Suppressor macrophage treated with lipopolysaccharide for 4 hours (primary cell): ENCODE measurements around the gene NUP107.

Experiments used
- DNase-seq: peaks from one replicate; pipeline ENCODE4 v3.0.0-alpha.2; 2020

The NUP107 gene

GRCh38 chr12:68776976-68777610 is 90.3 kb downstream of the NUP107 start:
- DNase-seq = no peak

GRCh38 chr12:68779280-68779679 is 92.5 kb downstream of the NUP107 start:
- DNase-seq = no peak

DNA sequence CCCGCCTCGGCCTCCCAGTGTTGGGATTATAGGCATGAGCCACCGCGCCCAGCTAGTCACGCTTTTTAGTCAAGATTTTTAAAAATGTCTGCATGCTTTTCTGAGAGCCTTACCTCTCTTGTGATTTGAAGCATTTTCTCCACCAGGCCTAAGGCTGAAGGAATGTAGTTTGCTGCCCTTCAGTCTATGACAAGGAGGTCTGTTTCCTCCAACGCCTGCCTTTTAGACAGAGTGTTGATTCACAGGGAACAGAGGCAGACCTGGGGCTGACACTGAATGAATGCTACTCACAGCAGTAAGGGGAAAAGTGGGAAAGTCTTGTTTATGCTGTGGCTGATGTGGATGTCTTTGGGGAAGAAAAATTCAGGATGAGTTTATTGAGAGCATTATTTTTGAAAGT is 94.0 kb downstream of the NUP107 start:
- DNase-seq = no peak

GRCh38 chr12:68781728-68782127 is 95.0 kb downstream of the NUP107 start:
- DNase-seq = no peak

DNA sequence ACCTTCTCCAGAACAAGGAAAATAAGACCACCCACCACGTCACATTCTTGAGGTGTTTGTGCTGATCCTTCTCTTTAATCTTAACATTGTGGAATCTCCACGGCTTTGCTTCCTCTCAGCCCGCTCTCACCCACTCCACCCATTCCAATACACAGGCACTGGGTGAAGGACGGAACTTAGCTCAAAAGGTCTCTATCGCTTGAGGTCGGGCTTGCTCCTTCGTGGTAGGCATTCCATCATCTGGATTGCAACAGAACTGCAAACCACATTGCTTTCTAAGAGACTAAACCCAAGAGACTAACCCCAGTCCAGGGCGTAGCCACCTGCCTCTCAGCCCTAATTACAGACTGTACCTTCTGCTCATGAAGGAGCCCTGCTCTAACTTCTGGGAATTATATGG is 97.2 kb downstream of the NUP107 start:
- peak; percentile 85 for DNase-seq

DNA sequence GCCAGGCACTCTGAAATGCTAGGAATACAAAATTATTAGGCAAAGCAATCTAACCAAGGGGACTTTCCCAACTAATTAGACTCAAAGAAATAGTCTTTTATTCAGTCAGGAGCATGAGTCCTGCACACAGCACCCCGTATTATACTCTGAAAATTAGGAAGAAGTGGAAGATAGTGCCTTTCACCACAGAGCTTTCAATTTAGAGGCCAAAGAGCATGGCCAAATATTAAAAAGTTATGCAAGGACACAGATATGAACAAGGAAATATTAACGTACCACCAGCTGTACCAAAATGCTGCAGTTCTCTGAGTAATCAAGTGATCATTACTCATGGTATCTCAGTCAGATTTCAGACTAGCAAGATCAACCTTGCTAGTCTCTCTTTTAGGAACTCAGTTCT is 98.6 kb downstream of the NUP107 start:
- DNase-seq = peak; percentile 88

DNA sequence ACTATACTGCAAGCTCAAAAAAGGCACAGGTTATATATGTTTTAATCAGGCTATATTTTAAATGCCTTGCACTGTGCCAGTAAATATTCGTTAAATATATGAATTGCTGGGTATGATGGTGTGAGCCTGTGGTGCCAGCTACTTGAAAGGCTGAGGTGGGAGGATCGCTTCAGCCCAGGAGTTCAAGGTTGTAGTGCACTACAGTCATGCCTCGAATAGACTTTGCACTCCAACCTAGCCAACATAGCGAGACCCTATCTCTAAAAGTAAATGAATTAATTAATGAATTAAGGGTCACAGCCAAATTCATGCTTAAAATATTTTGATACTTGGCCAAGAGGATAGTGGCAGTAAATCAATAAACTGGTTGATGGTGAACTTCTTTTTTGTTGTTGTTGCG is 99.0 kb downstream of the NUP107 start:
- no peak for DNase-seq

DNA sequence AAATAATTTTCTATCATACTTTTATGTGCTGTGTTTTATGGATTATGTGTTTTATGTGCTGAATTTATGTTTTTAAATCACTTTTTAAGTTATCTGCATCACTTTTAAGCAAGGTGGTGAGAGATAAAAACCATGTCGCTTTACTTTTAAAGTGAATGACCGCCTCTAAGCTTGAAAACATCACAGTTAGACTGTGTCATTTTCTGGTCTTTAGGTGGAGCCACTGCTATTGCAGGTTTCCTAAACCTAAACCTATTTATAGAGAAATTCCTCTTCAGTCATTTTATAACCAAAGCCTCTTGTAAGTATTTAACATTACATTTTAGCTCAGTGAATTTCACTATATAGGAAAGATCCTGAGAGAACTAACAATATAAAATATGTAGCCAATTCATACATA is 100.2 kb downstream of the NUP107 start:
- DNase-seq = no peak

DNA sequence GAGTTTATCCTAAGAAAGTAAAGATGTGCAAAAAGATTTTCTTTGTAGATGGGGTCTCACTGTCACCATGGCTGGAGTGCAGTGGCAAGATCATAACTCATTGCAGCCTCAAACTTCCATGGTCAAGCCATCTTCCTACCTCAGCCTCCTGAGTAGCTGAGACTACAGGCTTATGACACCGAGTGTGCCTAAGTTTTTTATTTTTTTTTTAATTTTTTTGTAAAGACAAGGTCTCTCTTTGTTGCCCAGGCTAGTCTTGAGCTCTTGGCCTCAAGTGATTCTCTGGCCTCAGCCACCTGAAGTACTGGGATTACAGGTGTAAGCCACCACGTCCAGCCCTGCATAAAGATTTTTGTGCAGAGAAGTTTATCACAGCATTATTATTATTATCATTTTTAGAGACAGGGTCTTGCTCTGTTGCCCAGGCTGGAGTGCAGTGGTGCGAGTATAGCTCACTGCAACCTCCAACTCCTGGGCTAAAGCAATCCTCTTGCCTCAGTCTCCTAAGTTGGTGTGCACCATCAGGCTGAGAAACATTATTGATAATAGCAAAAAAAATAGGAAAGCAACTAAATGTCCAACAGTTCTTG is 101.9 kb downstream of the NUP107 start:
- no peak for DNase-seq

GRCh38 chr12:68789144-68789878 is 102.5 kb downstream of the NUP107 start:
- DNase-seq = no peak

- DNase-seq = no peak
These were observed 103.5 kb downstream of the NUP107 start for GRCh38 chr12:68790081-68790951.

GRCh38 chr12:68790952-68791234 is 104.1 kb downstream of the NUP107 start:
- no peak for DNase-seq

DNA sequence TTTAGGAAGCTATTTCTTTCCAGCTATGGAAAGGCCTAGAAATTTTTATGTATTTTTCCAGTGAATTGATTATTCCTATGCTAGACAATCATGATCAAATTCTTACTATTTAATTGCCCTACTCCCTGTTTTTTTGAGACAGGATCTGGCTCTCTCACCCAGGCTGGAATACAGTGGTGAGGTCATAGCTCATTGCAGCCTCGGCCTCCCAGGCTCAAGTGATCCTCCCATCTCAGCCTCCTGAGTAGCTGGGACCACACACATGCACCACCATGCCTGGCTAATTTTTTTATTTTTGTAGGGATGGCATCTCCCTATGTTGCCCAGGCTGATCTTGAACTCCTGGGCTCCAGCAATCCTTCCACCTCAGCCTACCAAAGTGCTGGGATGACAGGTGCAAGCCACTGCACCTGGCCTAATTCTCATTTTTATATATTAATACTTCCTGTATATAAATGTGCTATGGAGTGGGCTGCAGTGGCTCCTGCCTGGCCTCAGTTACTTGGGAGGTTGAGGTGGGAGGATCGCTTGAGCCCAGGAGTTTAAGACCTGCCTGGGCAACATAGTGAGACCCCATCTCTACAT is 105.2 kb downstream of the NUP107 start:
- no peak for DNase-seq

DNA sequence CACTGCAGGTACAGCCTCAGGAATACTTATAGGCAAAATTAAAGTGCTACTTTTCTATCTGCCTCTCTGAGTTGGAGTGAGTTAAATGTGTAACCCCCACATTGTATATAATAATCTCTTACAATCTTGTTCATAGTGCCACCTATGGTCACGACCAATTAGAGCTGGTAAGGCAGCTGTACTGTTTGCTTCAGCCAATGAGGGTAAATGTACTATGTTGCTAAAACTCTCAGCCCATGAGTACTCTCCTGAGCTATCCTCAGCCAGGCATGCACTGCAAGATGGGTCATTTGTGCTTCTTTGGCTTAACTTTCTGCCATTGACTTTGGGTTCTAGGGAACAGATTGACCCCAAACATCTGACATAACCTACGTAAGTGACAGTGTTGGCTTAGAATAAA is 106.2 kb downstream of the NUP107 start:
- DNase-seq = peak; percentile 49

DNA sequence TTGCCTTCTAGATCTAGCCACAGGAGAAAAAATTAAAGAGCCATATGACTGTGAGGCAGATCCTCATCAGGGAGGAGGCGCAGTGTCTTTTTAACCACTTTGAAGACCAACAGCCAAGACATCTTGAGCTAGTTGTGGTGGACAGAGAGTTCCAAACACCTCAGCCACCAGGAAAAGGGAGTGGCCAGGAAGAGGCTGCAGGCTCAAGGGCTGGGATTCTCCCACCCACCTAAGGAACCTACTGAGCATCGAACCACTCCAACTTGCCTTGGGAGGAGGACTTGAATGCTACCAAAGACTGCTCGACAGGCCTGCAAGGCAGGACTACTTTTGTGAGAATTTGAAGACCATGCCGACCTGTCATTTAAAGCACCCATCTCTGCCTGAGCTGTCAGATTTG is 106.7 kb downstream of the NUP107 start:
- DNase-seq = no peak

- no peak for DNase-seq
These were observed 107.3 kb downstream of the NUP107 start for GRCh38 chr12:68793975-68794652.

DNA sequence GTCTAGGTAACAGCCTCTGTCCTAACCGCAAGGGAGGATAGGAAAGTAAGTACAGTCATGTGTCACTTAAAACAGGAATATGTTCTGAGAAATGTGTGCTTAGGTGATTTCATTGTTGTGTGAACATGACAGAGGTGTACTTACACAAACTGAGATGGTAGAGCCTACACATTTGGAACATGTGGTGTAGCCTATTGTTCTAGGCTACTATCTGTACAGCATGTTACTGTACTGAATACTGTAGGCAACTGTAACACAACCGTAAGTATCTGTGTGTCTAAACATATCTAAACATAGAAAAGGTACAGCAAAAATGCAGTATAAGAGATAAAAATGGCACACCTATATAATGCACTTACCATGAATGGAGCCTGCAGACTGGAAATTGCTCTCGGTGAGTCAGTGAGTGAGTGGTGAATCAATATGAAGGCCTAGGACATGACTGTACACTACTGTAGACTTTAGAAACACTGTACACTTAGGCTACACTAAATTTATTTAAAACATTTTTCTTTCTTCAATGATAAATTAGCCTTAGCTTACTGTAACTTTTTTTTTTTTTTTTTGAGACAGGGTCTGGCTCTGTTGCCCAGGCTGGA is 108.0 kb downstream of the NUP107 start:
- DNase-seq = no peak
